ENCODE data around the gene SERP1. TPM values are rescaled to one million over a fixed set of nuclear protein-coding genes. Genes with fewer than 3 reads are reported as not detected.
"Not testable (repeated sequence)": the region's sequence is repeated elsewhere in the genome, so short reads cannot be mapped to it uniquely, and the experiment has no call there.

The SERP1 gene
- total and polyA plus RNA-seq, 4 donors: 84.7 to 310 (median 154) TPM

DNA sequence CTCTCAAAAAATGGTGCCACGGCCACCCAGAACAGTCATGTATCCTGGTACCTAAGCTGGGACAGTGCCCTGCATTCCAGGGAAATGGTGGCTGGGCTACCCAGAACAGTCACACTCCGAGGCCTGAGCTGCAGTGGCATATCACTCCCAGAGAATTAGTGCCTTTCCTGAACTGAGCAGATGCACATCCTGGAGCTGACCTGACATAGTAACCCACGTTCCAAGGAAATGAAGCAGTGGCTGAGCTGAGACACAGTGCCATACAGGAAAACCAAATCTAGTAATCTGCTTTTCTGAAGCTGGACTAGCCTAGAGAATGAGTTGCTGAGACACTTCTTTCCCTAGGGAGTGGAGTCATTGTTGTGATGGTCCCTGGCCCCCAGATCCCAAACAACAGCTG lies 41.8 kb downstream of the SERP1 start:
- H3K4me1 ChIP-seq (ENCODE audit: control insufficient read depth in 5 of 5, insufficient read depth in 5 of 5, low read length in 5 of 5): no peaks in the 10 kb centered on the region
- no peaks in the 10 kb centered on the region for H3K27me3 ChIP-seq (ENCODE audit: control insufficient read depth in 3 of 3, insufficient read depth in 3 of 3, low read length in 2 of 3)
- H3K4me3 ChIP-seq: no peak overlapping the region
- ATAC-seq (ENCODE audit: insufficient read depth, low FRiP score) (no peak), DNase-seq (no peak)
- H3K36me3 ChIP-seq (ENCODE audit: control insufficient read depth in 4 of 4, insufficient read depth in 4 of 4, low read length in 4 of 4): no peaks in the 10 kb centered on the region
- H3K9me3 ChIP-seq (ENCODE audit: control insufficient read depth in 4 of 4, insufficient read depth in 3 of 4, low read length in 3 of 4): peaks cover 0 to 5% (median 0%) of the 10 kb centered on the region in 4 donors
- WGBS, 2 donors: 77 to 83% methylated on average over 3 of the region's 3 CpGs
- no peak overlapping the region for H3K27ac ChIP-seq (ENCODE audit: low read depth in 1 of 2, low read length in 1 of 2)
- no peak overlapping the region for H3K9ac ChIP-seq (ENCODE audit: insufficient read depth in 1 of 2, low read length in 2 of 2)
- no peak for TF ChIP-seq CTCF (IDR thresholded peaks at IDR 0.05; ENCODE audit: control extremely low read depth, extremely low read depth)

DNA sequence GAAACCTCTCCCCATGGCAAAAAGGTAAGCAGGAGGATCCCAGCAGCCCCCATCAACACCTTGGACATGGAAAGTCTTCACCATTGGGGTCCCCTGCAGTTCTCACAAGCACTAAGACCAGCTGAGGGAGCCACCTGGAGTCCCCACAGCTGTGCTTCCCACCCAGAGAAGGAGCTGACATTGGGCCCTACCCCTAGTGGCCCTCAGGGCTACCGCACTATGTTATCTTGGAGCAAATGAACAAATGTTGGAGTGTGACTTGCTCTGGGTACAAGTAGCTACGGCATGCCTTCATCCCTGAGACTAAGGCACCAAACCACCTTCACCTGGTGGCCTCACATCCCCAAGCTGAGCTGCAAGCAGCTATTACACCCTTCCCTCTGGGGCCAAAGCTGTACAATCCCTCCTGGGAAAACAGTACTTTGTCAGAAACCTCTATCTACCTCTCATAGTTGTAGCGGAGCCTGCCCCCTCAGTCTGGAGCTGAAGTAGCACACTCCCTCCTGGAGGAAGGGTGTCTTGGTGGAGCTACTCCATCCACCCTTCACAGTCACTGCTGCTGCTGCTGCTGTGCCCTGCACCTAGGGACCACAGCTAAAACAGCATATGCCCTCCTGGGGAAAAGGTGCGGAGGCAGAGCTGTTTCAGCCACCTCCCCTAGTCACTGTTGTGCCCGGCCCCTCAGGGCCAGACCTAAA lies 42.7 kb downstream of the SERP1 start:
- 91 to 93% methylated on average over 5 of the region's 5 CpGs for WGBS, 2 donors

DNA sequence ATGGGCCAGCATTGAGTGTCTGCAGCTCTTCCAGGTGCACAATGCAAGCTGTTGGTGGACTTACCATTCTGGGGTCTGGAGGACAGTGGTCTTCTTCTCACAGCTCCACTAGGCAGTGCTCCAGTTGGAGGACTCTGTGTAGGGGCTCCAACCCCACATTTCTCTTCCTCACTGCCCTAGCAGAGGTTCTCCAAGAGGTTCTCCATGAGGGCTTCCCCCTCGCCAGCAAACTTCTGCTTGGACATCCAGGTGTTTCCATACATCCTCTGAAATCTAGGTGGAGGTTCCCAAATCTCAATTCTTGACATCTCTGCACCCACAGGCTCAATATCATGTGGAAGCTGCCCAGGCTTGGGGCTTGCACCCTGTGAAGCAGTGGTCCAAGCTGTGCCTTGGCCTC lies 45.3 kb downstream of the SERP1 start:
- 91 to 98% methylated on average over 1 of the region's 1 CpG for WGBS, 2 donors
- not testable (repeated sequence) for H3K9me3 ChIP-seq (ENCODE audit: control insufficient read depth in 4 of 4, insufficient read depth in 3 of 4, low read length in 3 of 4); ATAC-seq (ENCODE audit: insufficient read depth, low FRiP score); H3K9ac ChIP-seq (ENCODE audit: insufficient read depth in 1 of 2, low read length in 2 of 2); H3K36me3 ChIP-seq (ENCODE audit: control insufficient read depth in 4 of 4, insufficient read depth in 4 of 4, low read length in 4 of 4); H3K27ac ChIP-seq (ENCODE audit: low read depth in 1 of 2, low read length in 1 of 2); H3K4me1 ChIP-seq (ENCODE audit: control insufficient read depth in 5 of 5, insufficient read depth in 5 of 5, low read length in 5 of 5); H3K27me3 ChIP-seq (ENCODE audit: control insufficient read depth in 3 of 3, insufficient read depth in 3 of 3, low read length in 2 of 3); H3K4me3 ChIP-seq; DNase-seq

More for the DNA sequence above, 42.7 kb downstream of the SERP1 start:
- no peak overlapping the region for H3K4me3 ChIP-seq
- no peaks in the 10 kb centered on the region for H3K27me3 ChIP-seq (ENCODE audit: control insufficient read depth in 3 of 3, insufficient read depth in 3 of 3, low read length in 2 of 3)
- TF ChIP-seq CTCF (IDR thresholded peaks at IDR 0.05; ENCODE audit: control extremely low read depth, extremely low read depth): no peak
- no peak for DNase-seq
- H3K9ac ChIP-seq (ENCODE audit: insufficient read depth in 1 of 2, low read length in 2 of 2): no peak overlapping the region
- H3K4me1 ChIP-seq (ENCODE audit: control insufficient read depth in 5 of 5, insufficient read depth in 5 of 5, low read length in 5 of 5): no peaks in the 10 kb centered on the region
- no peak for ATAC-seq (ENCODE audit: insufficient read depth, low FRiP score)
- H3K36me3 ChIP-seq (ENCODE audit: control insufficient read depth in 4 of 4, insufficient read depth in 4 of 4, low read length in 4 of 4): no peaks in the 10 kb centered on the region
- H3K9me3 ChIP-seq (ENCODE audit: control insufficient read depth in 4 of 4, insufficient read depth in 3 of 4, low read length in 3 of 4): peaks cover 0 to 5% (median 0%) of the 10 kb centered on the region in 4 donors
- H3K27ac ChIP-seq (ENCODE audit: low read depth in 1 of 2, low read length in 1 of 2): no peak overlapping the region

DNA sequence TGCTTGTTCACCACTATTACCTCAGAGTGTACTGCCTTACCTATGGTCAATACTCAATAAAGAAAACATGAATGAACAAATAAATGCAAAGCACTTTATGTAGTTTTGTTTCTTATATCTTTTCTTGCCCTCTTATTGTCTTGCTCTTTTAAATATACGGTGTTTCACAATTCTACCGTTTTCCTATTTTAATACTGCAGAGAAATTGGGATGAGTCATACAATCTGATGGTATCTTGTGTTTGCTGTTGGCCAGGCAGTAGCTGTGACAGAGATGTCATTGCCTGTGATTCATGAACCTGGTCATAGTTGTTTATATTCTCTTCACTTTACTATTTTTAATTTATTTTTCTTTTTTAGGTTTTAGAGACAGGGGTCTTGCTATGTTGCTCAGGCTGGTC lies 48.3 kb downstream of the SERP1 start:
- H3K4me1 ChIP-seq (ENCODE audit: control insufficient read depth in 5 of 5, insufficient read depth in 5 of 5, low read length in 5 of 5): peaks cover 0 to 5% (median 0%) of the 10 kb centered on the region in 5 donors
- peaks cover 0 to 5% (median 0%) of the 10 kb centered on the region in 4 donors for H3K9me3 ChIP-seq (ENCODE audit: control insufficient read depth in 4 of 4, insufficient read depth in 3 of 4, low read length in 3 of 4)
- H3K36me3 ChIP-seq (ENCODE audit: control insufficient read depth in 4 of 4, insufficient read depth in 4 of 4, low read length in 4 of 4): no peaks in the 10 kb centered on the region
- no peak overlapping the region for H3K9ac ChIP-seq (ENCODE audit: insufficient read depth in 1 of 2, low read length in 2 of 2)
- 63 to 68% methylated on average over 2 of the region's 2 CpGs for WGBS, 2 donors
- ATAC-seq (ENCODE audit: insufficient read depth, low FRiP score): no peak
- no peak overlapping the region for H3K27ac ChIP-seq (ENCODE audit: low read depth in 1 of 2, low read length in 1 of 2)
- H3K27me3 ChIP-seq (ENCODE audit: control insufficient read depth in 3 of 3, insufficient read depth in 3 of 3, low read length in 2 of 3): no peaks in the 10 kb centered on the region
- H3K4me3 ChIP-seq: no peak overlapping the region
- no peak for TF ChIP-seq CTCF (IDR thresholded peaks at IDR 0.05; ENCODE audit: control extremely low read depth, extremely low read depth)
- DNase-seq: no peak

Measured in lung (tissue), 12 donors.